ENCODE results near the gene LOXHD1.

GRCh38 chr18:46677611-46678010 lies 20.6 kb upstream of the LOXHD1 start:
- TF ChIP-seq POLR2AphosphoS5 (IDR thresholded peaks at IDR 0.05) (no peak), CTCF (IDR thresholded peaks at IDR 0.05) (no peak)
